Body of pancreas (tissue), 4 donors: ENCODE measurements around the gene SPTBN1.

ENCODE experiments used
- POLR2A ChIP-seq, 3 donors: fragments of 450-650 bp; IDR thresholded peaks; one replicate each; pipeline ENCODE4 v1.6.1; 2016; ENCODE audit warnings: antibody characterized with exemption in 3 of 3, mild to moderate bottlenecking in 2 of 3
- TF ChIP-seq, protein P1 (sequence below), 7 experiments: fragments of 450-650 bp in 4 of 7; fragments of 200-600 bp in 3 of 7; sonication (generic) in 3 of 7; IDR thresholded peaks; one replicate each; pipeline ENCODE4 v1.5.1; 2016 to 2019; ENCODE audit warnings: antibody characterized with exemption in 7 of 7

DNA sequence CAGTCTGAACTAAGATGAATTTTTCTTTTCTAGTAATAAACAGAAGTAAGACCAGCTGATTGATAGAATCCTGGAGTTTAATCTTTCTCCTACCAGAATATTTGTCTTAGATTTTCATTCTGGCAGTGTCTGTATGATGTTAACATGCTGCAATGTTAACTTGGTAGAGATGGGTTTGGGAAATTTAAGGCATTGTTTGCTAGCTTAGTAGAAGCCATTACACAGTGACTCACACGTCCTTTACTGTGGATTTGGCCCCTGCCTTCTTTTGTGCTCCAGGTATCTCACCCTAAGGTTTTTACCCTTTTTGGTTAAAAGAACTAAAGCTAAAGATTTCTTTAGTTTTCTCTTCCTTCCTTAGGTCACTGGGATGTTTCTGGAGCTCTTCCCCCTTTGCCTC, 84.1 kb downstream of the SPTBN1 start:
- TF ChIP-seq, protein P1, sequence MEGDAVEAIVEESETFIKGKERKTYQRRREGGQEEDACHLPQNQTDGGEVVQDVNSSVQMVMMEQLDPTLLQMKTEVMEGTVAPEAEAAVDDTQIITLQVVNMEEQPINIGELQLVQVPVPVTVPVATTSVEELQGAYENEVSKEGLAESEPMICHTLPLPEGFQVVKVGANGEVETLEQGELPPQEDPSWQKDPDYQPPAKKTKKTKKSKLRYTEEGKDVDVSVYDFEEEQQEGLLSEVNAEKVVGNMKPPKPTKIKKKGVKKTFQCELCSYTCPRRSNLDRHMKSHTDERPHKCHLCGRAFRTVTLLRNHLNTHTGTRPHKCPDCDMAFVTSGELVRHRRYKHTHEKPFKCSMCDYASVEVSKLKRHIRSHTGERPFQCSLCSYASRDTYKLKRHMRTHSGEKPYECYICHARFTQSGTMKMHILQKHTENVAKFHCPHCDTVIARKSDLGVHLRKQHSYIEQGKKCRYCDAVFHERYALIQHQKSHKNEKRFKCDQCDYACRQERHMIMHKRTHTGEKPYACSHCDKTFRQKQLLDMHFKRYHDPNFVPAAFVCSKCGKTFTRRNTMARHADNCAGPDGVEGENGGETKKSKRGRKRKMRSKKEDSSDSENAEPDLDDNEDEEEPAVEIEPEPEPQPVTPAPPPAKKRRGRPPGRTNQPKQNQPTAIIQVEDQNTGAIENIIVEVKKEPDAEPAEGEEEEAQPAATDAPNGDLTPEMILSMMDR (IDR thresholded peaks at IDR 0.05), result no peak
- no peak for TF ChIP-seq POLR2A (IDR thresholded peaks at IDR 0.05)
